Fibroblast of lung (primary cell): ENCODE data around the gene HAAO. TPM values are rescaled to one million over a fixed set of nuclear protein-coding genes. Genes with fewer than 3 reads are reported as not detected.
A peak's percentile ranks its signal among the peaks of the same experiment; 100 is the strongest.

ENCODE experiments used
- DNase-seq, 2 donors: peaks; one replicate each; pipeline versions ENCODE4 v3.0.0 to v3.0.0-alpha.2; 2010; ENCODE audit warnings: low read depth in 2 of 2
- H2AFZ ChIP-seq: 2 replicates; pipeline ENCODE4 v1.5.1; 2012; ENCODE audit warnings: low read length, control low read depth, inconsistent platforms
- H3K27ac ChIP-seq: 2 replicates; pipeline ENCODE4 v1.5.1; 2011; ENCODE audit warnings: low read length, control low read depth; ENCODE audit not compliant: insufficient read depth
- H3K27me3 ChIP-seq: 2 replicates; pipeline ENCODE4 v1.5.1; 2011; ENCODE audit warnings: mild to moderate bottlenecking, low read length; ENCODE audit not compliant: control insufficient read depth, insufficient read depth
- H3K36me3 ChIP-seq: 2 replicates; pipeline ENCODE4 v1.5.1; 2011; ENCODE audit warnings: low read length; ENCODE audit not compliant: control insufficient read depth, insufficient read depth
- H3K4me1 ChIP-seq: 2 replicates; pipeline ENCODE4 v1.5.1; 2011; ENCODE audit warnings: low read length; ENCODE audit not compliant: control insufficient read depth, insufficient read depth; ENCODE audit errors: extremely low read depth
- H3K4me2 ChIP-seq: 2 replicates; pipeline ENCODE4 v1.5.1; 2011; ENCODE audit warnings: low read length, control low read depth; ENCODE audit not compliant: insufficient read depth; ENCODE audit errors: extremely low read depth
- H3K4me3 ChIP-seq, 4 experiments: fragments of 200-600 bp in 1 of 4; sonication (generic) in 1 of 4; replicated peaks in 1 of 4; 2 replicates each; pipeline ENCODE4 v1.5.1; 2011 to 2016; ENCODE audit warnings: low read length in 4 of 4, low read depth in 3 of 4, mild to moderate bottlenecking in 3 of 4, control low read depth in 2 of 4, inconsistent platforms in 1 of 4, mixed read lengths in 1 of 4; ENCODE audit not compliant: insufficient read depth in 1 of 4; ENCODE audit errors: control extremely low read depth in 1 of 4
- H3K79me2 ChIP-seq: 2 replicates; pipeline ENCODE4 v1.5.1; 2012; ENCODE audit warnings: mild to moderate bottlenecking, low read length, inconsistent platforms; ENCODE audit not compliant: control insufficient read depth, insufficient read depth
- H3K9ac ChIP-seq: 2 replicates; pipeline ENCODE4 v1.5.1; 2011; ENCODE audit warnings: mild to moderate bottlenecking, low read length, control low read depth; ENCODE audit not compliant: insufficient read depth
- H3K9me3 ChIP-seq: 2 replicates; pipeline ENCODE4 v1.5.1; 2012; ENCODE audit warnings: low read depth, low read length; ENCODE audit not compliant: control insufficient read depth, insufficient read depth
- H4K20me1 ChIP-seq: 2 replicates; pipeline ENCODE4 v1.5.1; 2011; ENCODE audit warnings: low read length; ENCODE audit not compliant: control insufficient read depth, insufficient read depth; ENCODE audit errors: extremely low read depth
- EZH2 ChIP-seq: IDR thresholded peaks from 2 replicates; pipeline ENCODE4 v1.5.1; 2012; ENCODE audit warnings: low read length, control low read depth, mild to moderate bottlenecking; ENCODE audit errors: missing control alignments
- polyA plus RNA-seq, 2 donors: library from polyadenylated mRNA; depleted of rRNA in 1 of 2; stranded (reverse) in 1 of 2; unstranded in 1 of 2; fragments of >200 nt; gene quantifications; 2 replicates each; pipeline ENCODE4 v1.2.1, GENCODE V29; 2011 to 2012; ENCODE audit warnings: missing spikeins in 1 of 2
- total RNA-seq: library from RNA; depleted of rRNA; stranded (reverse); fragments of >200 nt; gene quantifications from 2 replicates; pipeline ENCODE4 v1.2.1, GENCODE V29; 2014
- TF ChIP-seq, protein P1 (sequence below), 2 donors: IDR thresholded peaks in 1 of 2; conservative IDR thresholded peaks in 1 of 2; 1 replicate in 1 of 2; 2 replicates in 1 of 2; pipeline ENCODE4 v1.5.1; 2011 to 2012; ENCODE audit warnings: low read length in 2 of 2, control low read depth in 1 of 2, inconsistent platforms in 1 of 2, low read depth in 1 of 2, mild to moderate bottlenecking in 1 of 2

Gene HAAO
- total and polyA plus RNA-seq, 2 donors (not counting 1 experiment from before 2014, with no cell fraction given): 0.58 to 4.1 TPM

DNA sequence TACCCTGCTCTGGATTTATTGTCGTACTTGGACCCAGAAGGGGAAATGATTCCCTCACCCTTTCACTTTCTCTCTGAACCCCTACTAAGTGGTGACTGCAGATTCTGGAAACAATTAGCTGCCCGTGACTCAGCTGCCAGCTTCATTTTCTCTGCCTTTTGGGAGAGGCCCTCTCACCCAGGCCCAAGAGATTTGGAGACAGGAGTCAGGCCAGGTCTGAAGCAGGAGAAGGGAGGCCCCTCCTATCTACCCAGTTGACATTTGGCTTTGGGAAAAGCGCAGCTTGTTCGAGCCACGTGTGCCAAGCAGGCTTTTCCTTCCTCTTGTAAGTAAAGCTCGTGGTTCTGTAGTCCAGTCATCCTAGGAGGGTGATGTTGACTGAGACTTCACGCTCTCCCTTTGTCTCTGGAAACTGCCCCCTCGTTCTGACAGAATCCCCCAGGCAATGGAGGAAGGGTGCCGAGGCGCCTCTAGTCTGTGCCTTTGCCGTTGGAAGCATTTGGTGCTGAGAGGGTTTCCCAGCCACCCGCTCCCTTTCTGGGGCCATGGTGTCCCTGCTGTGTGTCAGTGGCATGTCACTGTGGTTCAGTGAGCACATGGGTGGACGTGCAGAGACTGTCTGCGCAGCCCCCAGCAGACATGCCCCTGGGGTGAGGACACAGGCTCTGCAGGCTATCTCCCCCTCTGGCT, 37.0 kb downstream of the HAAO start:
- H3K4me1 ChIP-seq: no peaks in the 10 kb centered on the region
- no peaks in the 10 kb centered on the region for H3K9me3 ChIP-seq
- no peak overlapping the region for H3K4me2 ChIP-seq
- H3K4me3 ChIP-seq: no peak overlapping the region
- no peak overlapping the region for H3K27ac ChIP-seq
- no peaks in the 10 kb centered on the region for H3K36me3 ChIP-seq
- no peaks in the 10 kb centered on the region for H4K20me1 ChIP-seq
- DNase-seq: peak in 1 of 2 donors; percentile 6
- TF ChIP-seq EZH2: no peak
- TF ChIP-seq, protein P1, sequence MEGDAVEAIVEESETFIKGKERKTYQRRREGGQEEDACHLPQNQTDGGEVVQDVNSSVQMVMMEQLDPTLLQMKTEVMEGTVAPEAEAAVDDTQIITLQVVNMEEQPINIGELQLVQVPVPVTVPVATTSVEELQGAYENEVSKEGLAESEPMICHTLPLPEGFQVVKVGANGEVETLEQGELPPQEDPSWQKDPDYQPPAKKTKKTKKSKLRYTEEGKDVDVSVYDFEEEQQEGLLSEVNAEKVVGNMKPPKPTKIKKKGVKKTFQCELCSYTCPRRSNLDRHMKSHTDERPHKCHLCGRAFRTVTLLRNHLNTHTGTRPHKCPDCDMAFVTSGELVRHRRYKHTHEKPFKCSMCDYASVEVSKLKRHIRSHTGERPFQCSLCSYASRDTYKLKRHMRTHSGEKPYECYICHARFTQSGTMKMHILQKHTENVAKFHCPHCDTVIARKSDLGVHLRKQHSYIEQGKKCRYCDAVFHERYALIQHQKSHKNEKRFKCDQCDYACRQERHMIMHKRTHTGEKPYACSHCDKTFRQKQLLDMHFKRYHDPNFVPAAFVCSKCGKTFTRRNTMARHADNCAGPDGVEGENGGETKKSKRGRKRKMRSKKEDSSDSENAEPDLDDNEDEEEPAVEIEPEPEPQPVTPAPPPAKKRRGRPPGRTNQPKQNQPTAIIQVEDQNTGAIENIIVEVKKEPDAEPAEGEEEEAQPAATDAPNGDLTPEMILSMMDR (conservative IDR thresholded peaks at IDR 0.05 in 1 of 2, IDR thresholded peaks at IDR 0.05 in 1 of 2; ENCODE audit: low read depth in 1 of 2, low read length in 2 of 2): no peak
- H3K27me3 ChIP-seq: no peaks in the 10 kb centered on the region
- no peaks in the 10 kb centered on the region for H3K79me2 ChIP-seq
- H3K9ac ChIP-seq: no peak overlapping the region
- no peak overlapping the region for H2AFZ ChIP-seq

GRCh38 chr2:42754776-42755140, 37.6 kb downstream of the HAAO start:
- Histone ChIP-seq H3K9ac (no peak overlapping the region), H3K4me2 (no peak overlapping the region), H2AFZ (no peak overlapping the region), H3K27ac (no peak overlapping the region), H3K79me2 (no peaks in the 10 kb centered on the region), H3K4me3 (no peak overlapping the region), H4K20me1 (no peaks in the 10 kb centered on the region), H3K9me3 (no peaks in the 10 kb centered on the region), H3K4me1 (no peaks in the 10 kb centered on the region), H3K36me3 (no peaks in the 10 kb centered on the region), H3K27me3 (no peaks in the 10 kb centered on the region)
- no peak for DNase-seq
- TF ChIP-seq, protein P1 (conservative IDR thresholded peaks at IDR 0.05 in 1 of 2, IDR thresholded peaks at IDR 0.05 in 1 of 2; ENCODE audit: low read depth in 1 of 2, low read length in 2 of 2): no peak
- no peak for TF ChIP-seq EZH2

- Histone ChIP-seq H3K4me2 (no peak overlapping the region), H3K4me3 (no peak overlapping the region)
These were observed 38.2 kb downstream of the HAAO start for GRCh38 chr2:42754021-42754775.

More at GRCh38 chr2:42754021-42754775, 38.2 kb downstream of the HAAO start:
- no peak overlapping the region for H3K9ac ChIP-seq
- no peaks in the 10 kb centered on the region for H3K9me3 ChIP-seq
- no peak overlapping the region for H3K27ac ChIP-seq
- H3K36me3 ChIP-seq: no peaks in the 10 kb centered on the region
- TF ChIP-seq EZH2: no peak
- TF ChIP-seq, protein P1 (conservative IDR thresholded peaks at IDR 0.05 in 1 of 2, IDR thresholded peaks at IDR 0.05 in 1 of 2; ENCODE audit: low read depth in 1 of 2, low read length in 2 of 2): no peak
- H3K79me2 ChIP-seq: no peaks in the 10 kb centered on the region
- H3K27me3 ChIP-seq: no peaks in the 10 kb centered on the region
- no peaks in the 10 kb centered on the region for H3K4me1 ChIP-seq
- H2AFZ ChIP-seq: no peak overlapping the region
- peak in 1 of 2 donors; percentile 38 for DNase-seq
- no peaks in the 10 kb centered on the region for H4K20me1 ChIP-seq
